SU-DHL-6 (cell line): ENCODE data around the gene QKI.

Source experiments
- H2AFZ ChIP-seq: fragments of 200-600 bp; sonication (generic); 2 replicates; pipeline ENCODE4 v1.6.1; 2014; ENCODE audit warnings: low read depth, mild to moderate bottlenecking, moderate library complexity, mixed read lengths, antibody characterized with exemption, low read length; ENCODE audit not compliant: severe bottlenecking
- H3F3A ChIP-seq: fragments of 200-600 bp; shearing (Covaris generic); 2 replicates; pipeline ENCODE4 v1.6.0; 2016; ENCODE audit warnings: antibody characterized with exemption, mild to moderate bottlenecking; ENCODE audit not compliant: insufficient read depth
- H3K27ac ChIP-seq: fragments of 200-600 bp; sonication (generic); 2 replicates; pipeline ENCODE4 v1.5.1; 2016; ENCODE audit warnings: low read depth, mild to moderate bottlenecking, low read length, moderate library complexity, mixed read lengths
- H3K27me3 ChIP-seq: fragments of 200-600 bp; sonication (generic), shearing (Covaris generic); 2 replicates; pipeline ENCODE4 v1.6.0; 2014; ENCODE audit warnings: mild to moderate bottlenecking, low read length
- H3K36me3 ChIP-seq: fragments of 200-600 bp; sonication (generic); 2 replicates; pipeline ENCODE4 v1.6.1; 2014; ENCODE audit warnings: mild to moderate bottlenecking, low read length, mixed read lengths
- H3K4me2 ChIP-seq: fragments of 300-600, 200-600 bp; shearing (Covaris generic), sonication (generic); 2 replicates; pipeline ENCODE4 v1.6.0; 2014; ENCODE audit warnings: low read length, low read depth, mild to moderate bottlenecking; ENCODE audit not compliant: poor library complexity, severe bottlenecking
- H3K4me3 ChIP-seq: fragments of 200-600 bp; sonication (generic); 2 replicates; pipeline ENCODE4 v1.5.1; 2014; ENCODE audit warnings: antibody characterized with exemption, low read length, mild to moderate bottlenecking, mixed read lengths; ENCODE audit not compliant: insufficient read depth, poor library complexity, severe bottlenecking
- H3K79me2 ChIP-seq: fragments of 200-600 bp; sonication (generic); 2 replicates; pipeline ENCODE4 v1.6.1; 2014; ENCODE audit warnings: mild to moderate bottlenecking, low read length, moderate library complexity; ENCODE audit not compliant: insufficient read depth
- H3K9ac ChIP-seq: fragments of 200-600 bp; sonication (generic); 2 replicates; pipeline ENCODE4 v1.7.0; 2014; ENCODE audit warnings: mild to moderate bottlenecking, low read length
- H3K9me2 ChIP-seq: fragments of 200-600 bp; sonication (generic); replicated peaks from 2 replicates; pipeline ENCODE4 v1.6.1; 2014; ENCODE audit warnings: low read length; ENCODE audit not compliant: insufficient read depth
- H3K9me3 ChIP-seq: fragments of 200-600 bp; sonication (generic); 2 replicates; pipeline ENCODE4 v1.6.1; 2014; ENCODE audit warnings: low read length, mixed read lengths; ENCODE audit not compliant: insufficient read depth
- H4K20me1 ChIP-seq: fragments of 200-600 bp; sonication (generic); 2 replicates; pipeline ENCODE4 v1.6.1; 2014; ENCODE audit warnings: low read depth, mild to moderate bottlenecking, antibody characterized with exemption, low read length, moderate library complexity, mixed read lengths
- EZH2phosphoT487 ChIP-seq: fragments of 200-600 bp; sonication (generic), shearing (Covaris generic); conservative IDR thresholded peaks from 2 replicates; pipeline ENCODE4 v1.6.1; 2018; ENCODE audit warnings: mild to moderate bottlenecking, antibody characterized with exemption, low read length, moderate library complexity, mixed read lengths
- TF ChIP-seq, protein P1 (sequence below): fragments of 200-600 bp; sonication (generic); IDR thresholded peaks from one replicate; pipeline ENCODE4 v1.5.1; 2017; ENCODE audit warnings: antibody characterized with exemption, mild to moderate bottlenecking, low read length, moderate library complexity; ENCODE audit not compliant: insufficient read depth, poor library complexity, severe bottlenecking

The QKI gene

DNA sequence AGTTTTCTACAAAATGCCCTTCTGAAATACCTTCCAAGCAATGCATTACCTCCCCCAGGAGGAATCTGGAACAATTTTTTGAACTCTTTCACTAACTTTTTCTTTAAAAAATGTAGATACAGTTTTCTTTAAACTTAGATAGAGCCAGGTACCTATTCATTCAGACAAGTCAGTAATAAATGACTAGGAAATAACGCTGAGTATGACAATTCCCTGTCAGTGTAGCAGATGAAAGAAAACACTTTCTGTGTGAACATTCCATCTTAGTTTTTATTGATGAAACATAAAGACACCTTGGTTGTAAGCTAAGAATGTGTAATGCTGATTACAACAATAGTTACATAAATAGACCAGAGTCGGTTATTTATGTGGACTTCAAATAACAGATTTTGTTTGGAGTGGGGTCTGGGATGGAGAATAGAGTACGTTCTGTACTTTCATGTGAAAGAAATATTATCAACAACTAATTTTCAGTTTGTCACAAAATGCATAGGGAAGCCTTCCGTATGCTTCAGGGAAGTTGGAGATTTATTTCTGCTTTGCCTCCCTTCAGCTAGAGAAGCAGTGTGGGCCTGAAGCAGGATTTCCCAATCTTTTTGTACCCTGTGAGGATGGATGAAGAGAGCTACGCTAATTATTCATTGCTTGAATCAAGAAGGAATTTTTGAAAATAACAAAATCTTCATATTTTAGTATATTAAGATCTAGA is 19.2 kb upstream of the QKI start:
- H3K4me2 ChIP-seq, result no peak overlapping the region
- H3K79me2 ChIP-seq, result no peaks in the 10 kb centered on the region
- no peaks in the 10 kb centered on the region for H3K36me3 ChIP-seq
- no peaks in the 10 kb centered on the region for H3F3A ChIP-seq
- H3K27ac ChIP-seq, result no peak overlapping the region
- no peaks in the 10 kb centered on the region for H3K9me2 ChIP-seq
- H2AFZ ChIP-seq, result no peak overlapping the region
- H3K27me3 ChIP-seq, result no peaks in the 10 kb centered on the region
- H3K9me3 ChIP-seq, result no peaks in the 10 kb centered on the region
- TF ChIP-seq EZH2phosphoT487, result no peak
- TF ChIP-seq, protein P1, sequence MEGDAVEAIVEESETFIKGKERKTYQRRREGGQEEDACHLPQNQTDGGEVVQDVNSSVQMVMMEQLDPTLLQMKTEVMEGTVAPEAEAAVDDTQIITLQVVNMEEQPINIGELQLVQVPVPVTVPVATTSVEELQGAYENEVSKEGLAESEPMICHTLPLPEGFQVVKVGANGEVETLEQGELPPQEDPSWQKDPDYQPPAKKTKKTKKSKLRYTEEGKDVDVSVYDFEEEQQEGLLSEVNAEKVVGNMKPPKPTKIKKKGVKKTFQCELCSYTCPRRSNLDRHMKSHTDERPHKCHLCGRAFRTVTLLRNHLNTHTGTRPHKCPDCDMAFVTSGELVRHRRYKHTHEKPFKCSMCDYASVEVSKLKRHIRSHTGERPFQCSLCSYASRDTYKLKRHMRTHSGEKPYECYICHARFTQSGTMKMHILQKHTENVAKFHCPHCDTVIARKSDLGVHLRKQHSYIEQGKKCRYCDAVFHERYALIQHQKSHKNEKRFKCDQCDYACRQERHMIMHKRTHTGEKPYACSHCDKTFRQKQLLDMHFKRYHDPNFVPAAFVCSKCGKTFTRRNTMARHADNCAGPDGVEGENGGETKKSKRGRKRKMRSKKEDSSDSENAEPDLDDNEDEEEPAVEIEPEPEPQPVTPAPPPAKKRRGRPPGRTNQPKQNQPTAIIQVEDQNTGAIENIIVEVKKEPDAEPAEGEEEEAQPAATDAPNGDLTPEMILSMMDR, result no peak
- no peak overlapping the region for H3K4me3 ChIP-seq
- no peaks in the 10 kb centered on the region for H4K20me1 ChIP-seq
- H3K9ac ChIP-seq, result no peak overlapping the region

DNA sequence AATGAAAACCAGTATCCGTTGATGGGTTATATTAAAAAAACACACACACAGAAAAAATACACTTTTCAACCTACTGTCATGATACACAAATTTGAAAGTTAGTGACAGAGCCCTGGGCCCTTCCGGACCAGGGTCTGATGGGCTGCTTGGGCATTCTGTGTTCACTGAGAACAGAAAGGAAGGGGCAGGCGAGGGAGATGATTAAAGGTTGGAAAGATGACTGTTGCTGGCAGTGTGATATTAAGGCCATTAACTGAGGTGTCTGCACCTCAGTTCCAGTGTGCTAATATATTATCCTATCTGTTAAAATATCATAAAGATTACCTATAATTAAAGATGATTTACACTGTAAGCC is 18.7 kb upstream of the QKI start:
- no peak for TF ChIP-seq EZH2phosphoT487
- TF ChIP-seq, protein P1, result no peak
- Histone ChIP-seq H3K9me3 (no peaks in the 10 kb centered on the region), H3F3A (no peaks in the 10 kb centered on the region), H4K20me1 (no peaks in the 10 kb centered on the region), H2AFZ (no peak overlapping the region), H3K9me2 (no peaks in the 10 kb centered on the region), H3K79me2 (no peaks in the 10 kb centered on the region), H3K4me3 (no peak overlapping the region), H3K36me3 (no peaks in the 10 kb centered on the region), H3K27me3 (no peaks in the 10 kb centered on the region), H3K9ac (no peak overlapping the region), H3K27ac (no peak overlapping the region), H3K4me2 (no peak overlapping the region)

DNA sequence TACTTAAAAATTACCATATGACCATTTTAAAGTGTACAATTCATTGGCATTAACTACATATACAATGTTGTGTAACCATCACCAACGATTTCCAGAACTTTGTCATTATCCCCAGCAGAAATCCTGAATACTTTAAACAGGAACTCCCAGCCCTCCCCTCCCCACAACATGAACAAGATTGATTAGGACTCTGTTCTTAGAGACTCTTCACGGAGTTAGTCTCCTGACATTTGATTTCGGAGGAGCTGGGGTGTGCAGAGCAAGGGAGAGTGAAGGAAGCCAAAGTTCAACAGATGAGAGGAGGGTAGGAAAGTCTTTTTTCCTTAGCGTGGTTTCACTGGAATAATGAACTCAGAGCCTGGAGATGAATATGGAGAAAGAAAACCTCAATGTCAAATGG is 17.2 kb upstream of the QKI start:
- Histone ChIP-seq H3K4me3 (no peak overlapping the region), H3K36me3 (no peaks in the 10 kb centered on the region), H3K4me2 (no peak overlapping the region), H3K9me3 (no peaks in the 10 kb centered on the region), H3K9ac (no peak overlapping the region), H2AFZ (no peak overlapping the region), H4K20me1 (no peaks in the 10 kb centered on the region), H3K27ac (no peak overlapping the region), H3K9me2 (no peaks in the 10 kb centered on the region), H3K27me3 (no peaks in the 10 kb centered on the region), H3F3A (no peaks in the 10 kb centered on the region), H3K79me2 (no peaks in the 10 kb centered on the region)
- TF ChIP-seq, protein P1, result no peak
- no peak for TF ChIP-seq EZH2phosphoT487
